GM12878 (cell line): Measurements from ENCODE around the gene MMEL1. TPM values are rescaled to one million over a fixed set of nuclear protein-coding genes. Genes with fewer than 3 reads are reported as not detected.

Experiments
- ATAC-seq: fragments of 200-7000 bp; cut with Tn5 transposase; 3 replicates; pipeline ENCODE4 v1.9.1; 2020; ENCODE audit warnings: mild to moderate bottlenecking, moderate library complexity
- BruUV-seq: library from RNA; stranded (reverse); fragments of 400-500 nt; replicated peaks from 2 replicates; lab custom pipeline; 2021; lab: Mats Ljungman, UMichigan
- CTCF ChIA-PET: fragments of 300-600 bp; sonication (Branson Sonifier 250); formaldehyde crosslinking; extraction: SDS; loops from one replicate; lab custom pipeline; 2021; ENCODE audit warnings: inconsistent platforms; lab: Yijun Ruan, JAX
- POLR2A ChIA-PET: fragments of 350-600 bp; formaldehyde crosslinking; extraction: SDS; loops from one replicate; lab custom pipeline; 2021; ENCODE audit warnings: inconsistent platforms; lab: Charles Lee
- RAD21 ChIA-PET: fragments of 300-600 bp; sonication (Branson Sonifier 250); formaldehyde crosslinking; loops from one replicate; lab custom pipeline; 2023; ENCODE audit warnings: antibody characterized with exemption; ENCODE audit not compliant: unreplicated experiment; lab: Charles Lee
- SMC1A ChIA-PET: fragments of 300-600 bp; sonication (Branson Sonifier 250); formaldehyde crosslinking; loops from one replicate; lab custom pipeline; 2023; ENCODE audit not compliant: unreplicated experiment, uncharacterized antibody; lab: Charles Lee
- DNase-seq: peaks from one replicate; pipeline ENCODE4 v3.0.0-alpha.2; 2011; ENCODE audit warnings: low read depth, low spot score
- FAIRE-seq: peaks from 3 replicates; lab custom pipeline; 2011; peaks lifted over from hg19 to GRCh38; lab: Jason Lieb, UNC
- H2AFZ ChIP-seq: 2 replicates; pipeline ENCODE4 v1.6.0; 2011; ENCODE audit warnings: low read depth, low read length, control low read depth; ENCODE audit not compliant: control insufficient read depth
- H3K27ac ChIP-seq: 2 replicates; pipeline ENCODE4 v1.5.1; 2011; ENCODE audit warnings: control low read depth; ENCODE audit not compliant: control insufficient read depth, insufficient read depth
- H3K27me3 ChIP-seq, 2 experiments: replicated peaks in 1 of 2; 2 replicates each; pipeline versions ENCODE4 v1.6.0 to v1.6.1; 2011; ENCODE audit warnings: low read length in 1 of 2; ENCODE audit not compliant: control insufficient read depth in 2 of 2, insufficient read depth in 2 of 2
- H3K36me3 ChIP-seq, 2 experiments: 2 replicates each; pipeline ENCODE4 v1.5.1; 2011; ENCODE audit warnings: low read length in 1 of 2; ENCODE audit not compliant: control insufficient read depth in 2 of 2, insufficient read depth in 2 of 2
- H3K4me1 ChIP-seq: 2 replicates; pipeline ENCODE4 v1.6.1; 2011; ENCODE audit warnings: mild to moderate bottlenecking, low read length, moderate library complexity, mixed read lengths; ENCODE audit not compliant: control insufficient read depth, insufficient read depth
- H3K4me2 ChIP-seq: 2 replicates; pipeline ENCODE4 v1.6.0; 2011; ENCODE audit warnings: control low read depth; ENCODE audit not compliant: control insufficient read depth, insufficient read depth
- H3K4me3 ChIP-seq: fragments of 200-600 bp; sonication (generic); 2 replicates; pipeline ENCODE4 v1.5.1; 2016
- H3K79me2 ChIP-seq: 2 replicates; pipeline ENCODE4 v1.6.0; 2011; ENCODE audit warnings: low read length; ENCODE audit not compliant: control insufficient read depth, insufficient read depth
- H3K9ac ChIP-seq: 2 replicates; pipeline ENCODE4 v1.8.0; 2011; ENCODE audit warnings: low read length, control low read depth, mixed read lengths; ENCODE audit not compliant: control insufficient read depth, insufficient read depth
- H3K9me3 ChIP-seq: replicated peaks from 3 replicates; pipeline ENCODE4 v1.5.1; 2011; ENCODE audit warnings: mild to moderate bottlenecking, low read length; ENCODE audit not compliant: control insufficient read depth, insufficient read depth
- H4K20me1 ChIP-seq: 2 replicates; pipeline ENCODE4 v1.6.0; 2011; ENCODE audit not compliant: control insufficient read depth, insufficient read depth
- MTA2 ChIP-seq: fragments of 450-650 bp; IDR thresholded peaks from 2 replicates; pipeline ENCODE4 v1.6.1; 2016; ENCODE audit warnings: low read depth, mild to moderate bottlenecking, moderate library complexity
- PBX3 ChIP-seq: IDR thresholded peaks from 2 replicates; pipeline ENCODE4 v1.6.1; 2011; ENCODE audit warnings: mild to moderate bottlenecking, low read depth, low read length, moderate library complexity; ENCODE audit not compliant: insufficient replicate concordance
- SMAD1 ChIP-seq: fragments of 450-650 bp; IDR thresholded peaks from 2 replicates; pipeline ENCODE4 v1.6.1; 2018; ENCODE audit warnings: mild to moderate bottlenecking, low read depth; ENCODE audit not compliant: partially characterized antibody
- ZNF24 ChIP-seq: fragments of 450-650 bp; IDR thresholded peaks from 2 replicates; pipeline ENCODE4 v1.6.1; 2017; ENCODE audit warnings: antibody characterized with exemption, mild to moderate bottlenecking
- ZNF622 ChIP-seq: fragments of 450-650 bp; IDR thresholded peaks from 2 replicates; pipeline ENCODE4 v1.6.1; 2017; ENCODE audit warnings: mild to moderate bottlenecking, inconsistent platforms
- ZSCAN29 ChIP-seq: fragments of 450-650 bp; IDR thresholded peaks from 2 replicates; pipeline ENCODE4 v1.6.1; 2017; ENCODE audit warnings: mild to moderate bottlenecking, moderate library complexity
- WGBS: methylation state at CpG from one replicate; pipeline ENCODE4 v1.1.6; 2016; ENCODE audit warnings: low lambda C conversion rate; ENCODE audit not compliant: insufficient replicate concordance, insufficient coverage; ENCODE audit errors: missing lambda C conversion rate; 5-methylcytosine and 5-hydroxymethylcytosine counted together
- in situ Hi-C: fragments of 300-500 bp; cut with MboI; formaldehyde crosslinking; loops from 9 replicates; pipeline ENCODE4 v1.14.3; 2018; ENCODE audit warnings: mixed read lengths
- intact Hi-C: fragments of 100-400 bp; cut with micrococcal nuclease; formaldehyde crosslinking; loops from one replicate; pipeline ENCODE4 v1.14.2; 2022; ENCODE audit not compliant: unreplicated experiment
- polyA plus RNA-seq, 11 experiments: library from polyadenylated mRNA; depleted of rRNA in 4 of 11; unstranded in 6 of 11; stranded (reverse) in 5 of 11; fragments of >200 nt; fragmentation: Nextera tagmentation in 4 of 11; fragmentation: Illumina TruSeq in 1 of 11; extraction: Ambion mirVana in 4 of 11; extraction: Trizol in 1 of 11; gene quantifications; 1 replicate in 1 of 11; 2 replicates in 10 of 11; pipeline versions ENCODE4 v1.2.1 to v1.2.3, GENCODE V29; 2011 to 2016; ENCODE audit warnings: inconsistent platforms in 2 of 11, missing spikeins in 2 of 11, low read depth in 1 of 11
- total RNA-seq, 4 experiments: library from RNA; depleted of rRNA in 3 of 4; stranded (reverse); fragments of >200 nt in 3 of 4; fragmentation: Illumina TruSeq in 1 of 4; extraction: Trizol in 1 of 4; gene quantifications; 2 replicates each; pipeline versions ENCODE4 v1.2.1 to v1.2.3, GENCODE V29; 2013 to 2021

The MMEL1 gene
- total and polyA plus RNA-seq, 10 of the 15 experiments (the other 5 are each of a cell fraction or from before 2014, with no cell fraction given), result 0.11 TPM; not detected in 9

- 88% methylated on average over 34 of the region's 34 CpGs for WGBS
- peak overlapping the region; percentile 98 for H3K4me2 ChIP-seq
- peaks cover 6% of the 10 kb centered on the region for H3K4me1 ChIP-seq
- H3K27me3 ChIP-seq, result no peaks in the 10 kb centered on the region; a peak in 1 of 4 replicates
- H2AFZ ChIP-seq, result no peak overlapping the region
- intact Hi-C loops, result loop anchor here (2.0 kb wide), 1 partner anchor 55 kb away; the partner anchor contains the start of gene PRXL2B
- FAIRE-seq (no peak), DNase-seq (no peak), ATAC-seq (no peak)
- peaks cover 4% of the 10 kb centered on the region for H3K79me2 ChIP-seq
- no peak for TF ChIP-seq ZNF622
- TF ChIP-seq SMAD1, result no peak
- TF ChIP-seq PBX3, result no peak
- TF ChIP-seq ZNF24, result no peak
- no peak for TF ChIP-seq MTA2
- no peak for TF ChIP-seq ZSCAN29
- TF ChIP-seq, all 136 proteins: peak for 0
- no TSS peak for BruUV-seq
- ChIA-PET RAD21 (no interaction called here), POLR2A (no interaction called here), CTCF (no interaction called here), SMC1A (no interaction called here)
- H3K9ac ChIP-seq, result peak overlapping the region; percentile 89
- H3K4me3 ChIP-seq, result peak overlapping the region; percentile 90
- H4K20me1 ChIP-seq, result no peaks in the 10 kb centered on the region
- in situ Hi-C loops, result no loop called here
- H3K27ac ChIP-seq, result no peak overlapping the region
- no peaks in the 10 kb centered on the region for H3K36me3 ChIP-seq
- H3K9me3 ChIP-seq, result no peaks in the 10 kb centered on the region; the same call in 2 of the 3 replicates
These were observed 8.7 kb upstream of the MMEL1 start for GRCh38 chr1:2641381-2642130.
